B cell (primary cell): ENCODE measurements around the gene YTHDC1. TPM values are rescaled to one million over a fixed set of nuclear protein-coding genes. Genes with fewer than 3 reads are reported as not detected.
A peak's percentile ranks its signal among the peaks of the same experiment; 100 is the strongest.

Experiments
- ATAC-seq: fragments of 200-7000 bp; cut with Tn5 transposase; one replicate; pipeline ENCODE4 v1.10.0; 2021; ENCODE audit warnings: low read depth, mild to moderate bottlenecking, moderate number of reproducible peaks, moderate library complexity
- CTCF ChIA-PET: fragments of 350-600 bp; sonication (Branson Sonifier 250); formaldehyde crosslinking; loops from one replicate; lab custom pipeline; 2021; ENCODE audit warnings: antibody characterized with exemption, inconsistent platforms; lab: Charles Lee
- POLR2A ChIA-PET: fragments of 350-600 bp; sonication (Branson Sonifier 250); formaldehyde crosslinking; loops from one replicate; lab custom pipeline; 2021; ENCODE audit warnings: antibody characterized with exemption; lab: Charles Lee
- DNase-seq: peaks from one replicate; pipeline ENCODE4 v3.0.0; 2013
- H2AFZ ChIP-seq: 2 replicates; pipeline ENCODE4 v1.6.1; 2012; ENCODE audit warnings: mild to moderate bottlenecking, low read depth, low read length; ENCODE audit not compliant: insufficient read depth, poor library complexity, severe bottlenecking
- H3K27ac ChIP-seq, 2 donors: 1 replicate in 1 of 2; 2 replicates in 1 of 2; pipeline ENCODE4 v1.5.1; 2012 to 2013; ENCODE audit warnings: low read length in 2 of 2, mild to moderate bottlenecking in 2 of 2, moderate library complexity in 1 of 2
- H3K27me3 ChIP-seq, 4 experiments: fragments of 200-600 bp in 1 of 4; sonication (generic) in 1 of 4; replicated peaks in 1 of 4; 1 replicate in 2 of 4; 2 replicates in 2 of 4; pipeline versions ENCODE4 v1.6.1 to v1.7.0; 2013 to 2016; ENCODE audit warnings: low read length in 3 of 4, mild to moderate bottlenecking in 2 of 4, mixed read lengths in 1 of 4, moderate library complexity in 1 of 4; ENCODE audit not compliant: insufficient read depth in 4 of 4, control insufficient read depth in 3 of 4; ENCODE audit errors: control extremely low read depth in 1 of 4
- H3K36me3 ChIP-seq, 2 experiments: replicated peaks in 1 of 2; 1 replicate in 1 of 2; 2 replicates in 1 of 2; pipeline versions ENCODE4 v1.6.1 to v1.7.1; 2013; ENCODE audit warnings: low read length in 1 of 2; ENCODE audit not compliant: insufficient read depth in 2 of 2, control insufficient read depth in 1 of 2; ENCODE audit errors: control extremely low read depth in 1 of 2, extremely low read depth in 1 of 2
- H3K4me1 ChIP-seq, 2 donors: fragments of 200-600 bp in 1 of 2; sonication (generic) in 1 of 2; 1 replicate in 1 of 2; 2 replicates in 1 of 2; pipeline versions ENCODE4 v1.5.1 to v1.6.1; 2013 to 2017; ENCODE audit warnings: low read length in 2 of 2; ENCODE audit not compliant: control insufficient read depth in 2 of 2, insufficient read depth in 2 of 2
- H3K4me2 ChIP-seq: replicated peaks from 2 replicates; pipeline ENCODE3; 2012; ENCODE audit warnings: mild to moderate bottlenecking, low read depth, low read length; ENCODE audit not compliant: poor library complexity, severe bottlenecking
- H3K4me3 ChIP-seq, 5 experiments: fragments of 200-600 bp in 1 of 5; sonication (generic) in 1 of 5; 1 replicate in 3 of 5; 2 replicates in 2 of 5; pipeline versions ENCODE4 v1.5.1 to v1.7.0; 2011 to 2016; ENCODE audit warnings: low read length in 4 of 5, mild to moderate bottlenecking in 4 of 5, low read depth in 2 of 5, control low read depth in 1 of 5, moderate library complexity in 1 of 5; ENCODE audit not compliant: insufficient read depth in 1 of 5; ENCODE audit errors: control extremely low read depth in 1 of 5, extremely low read depth in 1 of 5
- H3K79me2 ChIP-seq: fragments of 200-600 bp; sonication (generic); one replicate; pipeline ENCODE4 v1.6.0; 2016; ENCODE audit warnings: low read length; ENCODE audit not compliant: control insufficient read depth, insufficient read depth
- H3K9ac ChIP-seq: fragments of 200-600 bp; sonication (generic); 2 replicates; pipeline ENCODE4 v1.6.1; 2017; ENCODE audit warnings: mild to moderate bottlenecking, low read length, moderate library complexity
- H3K9me3 ChIP-seq, 3 donors: one replicate each; pipeline versions ENCODE4 v1.6.1 to v1.7.1; 2013; ENCODE audit warnings: low read length in 2 of 3; ENCODE audit not compliant: control insufficient read depth in 2 of 3, insufficient read depth in 1 of 3; ENCODE audit errors: control extremely low read depth in 1 of 3
- H4K20me1 ChIP-seq: 2 replicates; pipeline ENCODE4 v1.6.0; 2012; ENCODE audit warnings: mild to moderate bottlenecking, low read length; ENCODE audit not compliant: insufficient read depth, control insufficient read depth, poor library complexity, severe bottlenecking
- H3K27ac Mint-ChIP-seq: one replicate; pipeline ENCODE4 v1.8.0; 2021; ENCODE audit warnings: mixed read lengths
- H3K27me3 Mint-ChIP-seq: one replicate; pipeline ENCODE4 v1.8.0; 2021; ENCODE audit warnings: mixed read lengths
- H3K4me1 Mint-ChIP-seq: one replicate; pipeline ENCODE4 v1.8.0; 2021; ENCODE audit warnings: mixed read lengths
- H3K4me3 Mint-ChIP-seq: one replicate; pipeline ENCODE4 v1.8.0; 2021; ENCODE audit warnings: mixed read lengths
- H3K9me3 Mint-ChIP-seq: one replicate; pipeline ENCODE4 v1.8.0; 2022; ENCODE audit warnings: mixed read lengths; ENCODE audit not compliant: insufficient read depth
- EZH2 ChIP-seq: IDR thresholded peaks from 2 replicates; pipeline ENCODE4 v1.6.1; 2012; ENCODE audit warnings: borderline replicate concordance, low read depth, mild to moderate bottlenecking, moderate library complexity, low read length; ENCODE audit not compliant: insufficient read depth, poor library complexity, severe bottlenecking
- WGBS: methylation state at CpG from one replicate; pipeline ENCODE4 v1.1.5; 2013; ENCODE audit warnings: missing lambda C conversion rate; ENCODE audit not compliant: insufficient coverage; 5-methylcytosine and 5-hydroxymethylcytosine counted together
- intact Hi-C: fragments of 100-400 bp; cut with micrococcal nuclease; formaldehyde crosslinking; loops from one replicate; pipeline ENCODE4 v1.10.0; 2022
- polyA plus RNA-seq: library from polyadenylated mRNA; depleted of rRNA; stranded (reverse); fragments of >200 nt; gene quantifications from 2 replicates; pipeline ENCODE4 v1.2.3, GENCODE V29; 2012
- total RNA-seq, 2 donors: library from RNA; stranded (reverse); fragments of 120-200 nt in 1 of 2; gene quantifications; 1 replicate in 1 of 2; 2 replicates in 1 of 2; pipeline versions ENCODE4 v1.2.3 to v1.2.4, GENCODE V29; 2013 to 2022
- TF ChIP-seq, protein P1 (sequence below): fragments of 200-600 bp; IDR thresholded peaks from one replicate; pipeline ENCODE4 v1.8.0; 2022; ENCODE audit warnings: antibody characterized with exemption, mild to moderate bottlenecking

The YTHDC1 gene
- total and polyA plus RNA-seq, 2 donors (not counting 1 experiment from before 2014, with no cell fraction given) = 26.9 to 179 TPM

DNA sequence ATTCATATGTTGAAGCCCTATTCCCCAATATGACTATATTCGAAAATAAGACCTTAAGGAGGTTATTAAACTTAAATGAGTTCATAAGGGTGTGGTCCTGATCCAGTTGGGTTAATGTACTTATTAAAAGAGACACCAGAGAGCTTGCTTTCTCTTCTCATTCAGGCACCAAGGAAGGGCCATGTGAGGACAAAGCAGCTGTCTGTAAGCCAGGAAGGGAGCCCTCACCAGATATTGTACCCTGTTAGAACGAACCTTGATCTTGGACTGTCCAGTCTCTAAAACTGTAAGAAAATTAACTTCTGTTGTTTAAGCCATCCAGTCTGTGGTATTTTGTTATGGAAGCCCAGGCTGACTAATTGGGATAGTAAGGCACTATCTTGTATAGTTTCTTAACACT is 9.1 kb upstream of the YTHDC1 start:
- peak overlapping the region; percentile 35 for H2AFZ ChIP-seq
- CTCF ChIA-PET = no interaction called here

DNA sequence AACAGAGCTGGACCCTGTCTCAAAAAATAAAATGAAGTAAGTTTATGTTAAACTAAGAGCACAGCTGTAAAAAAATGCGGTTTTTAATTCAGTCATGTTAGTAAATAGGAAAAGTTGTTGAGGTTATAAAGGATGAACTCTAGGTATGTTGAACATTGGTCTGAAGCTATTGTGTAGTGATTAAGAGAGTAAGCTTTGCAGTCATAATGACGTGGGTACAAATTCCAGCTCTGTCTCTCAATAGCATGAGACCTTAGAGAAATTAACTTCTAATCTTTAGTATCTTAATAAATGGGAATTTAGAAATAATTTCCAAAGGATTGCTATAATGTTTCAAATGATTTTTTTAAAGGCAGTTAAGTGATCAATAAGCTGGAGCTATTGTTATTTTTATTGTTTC is 2.9 kb upstream of the YTHDC1 start:
- Histone ChIP-seq H3K79me2 (peaks cover 20% of the 10 kb centered on the region), H3K36me3 (no peaks in the 10 kb centered on the region), H4K20me1 (peaks cover 12% of the 10 kb centered on the region), H3K27me3 (no peaks in the 10 kb centered on the region), H3K27ac (no peak overlapping the region), H3K4me2 (no peak overlapping the region), H3K9ac (no peak overlapping the region), H3K9me3 (peaks cover 0 to 1% (median 0%) of the 10 kb centered on the region in 3 donors), H3K4me3 (no peak overlapping the region), H3K4me1 (peaks cover 11% of the 10 kb centered on the region in 2 donors), H2AFZ (no peak overlapping the region)
- no peak for TF ChIP-seq EZH2
- TF ChIP-seq, protein P1, sequence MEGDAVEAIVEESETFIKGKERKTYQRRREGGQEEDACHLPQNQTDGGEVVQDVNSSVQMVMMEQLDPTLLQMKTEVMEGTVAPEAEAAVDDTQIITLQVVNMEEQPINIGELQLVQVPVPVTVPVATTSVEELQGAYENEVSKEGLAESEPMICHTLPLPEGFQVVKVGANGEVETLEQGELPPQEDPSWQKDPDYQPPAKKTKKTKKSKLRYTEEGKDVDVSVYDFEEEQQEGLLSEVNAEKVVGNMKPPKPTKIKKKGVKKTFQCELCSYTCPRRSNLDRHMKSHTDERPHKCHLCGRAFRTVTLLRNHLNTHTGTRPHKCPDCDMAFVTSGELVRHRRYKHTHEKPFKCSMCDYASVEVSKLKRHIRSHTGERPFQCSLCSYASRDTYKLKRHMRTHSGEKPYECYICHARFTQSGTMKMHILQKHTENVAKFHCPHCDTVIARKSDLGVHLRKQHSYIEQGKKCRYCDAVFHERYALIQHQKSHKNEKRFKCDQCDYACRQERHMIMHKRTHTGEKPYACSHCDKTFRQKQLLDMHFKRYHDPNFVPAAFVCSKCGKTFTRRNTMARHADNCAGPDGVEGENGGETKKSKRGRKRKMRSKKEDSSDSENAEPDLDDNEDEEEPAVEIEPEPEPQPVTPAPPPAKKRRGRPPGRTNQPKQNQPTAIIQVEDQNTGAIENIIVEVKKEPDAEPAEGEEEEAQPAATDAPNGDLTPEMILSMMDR = no peak
- intact Hi-C loops = no loop called here
- H3K4me3 Mint-ChIP-seq = no peak overlapping the region
- no peak overlapping the region for H3K27ac Mint-ChIP-seq
- no peak for ATAC-seq
- DNase-seq = no peak
- H3K27me3 Mint-ChIP-seq = peaks cover 3% of the 10 kb centered on the region
- H3K4me1 Mint-ChIP-seq = peaks cover 14% of the 10 kb centered on the region
- no peaks in the 10 kb centered on the region for H3K9me3 Mint-ChIP-seq
- ChIA-PET CTCF (interaction anchor here (1.0 kb wide), 2 partner anchors 11 to 23 kb away, joined by 3 to 5 read pairs; no protein-coding TSS in a partner anchor), POLR2A (no interaction called here)
- 100% methylated on average over 1 of the region's 2 CpGs for WGBS

More for the DNA sequence above, 9.1 kb upstream of the YTHDC1 start:
- intact Hi-C loops = no loop called here
- 71% methylated on average over 1 of the region's 2 CpGs for WGBS
- H3K27ac ChIP-seq = no peak overlapping the region
- POLR2A ChIA-PET = no interaction called here
- DNase-seq = no peak
- no peak for ATAC-seq
- no peaks in the 10 kb centered on the region for H3K79me2 ChIP-seq
- H4K20me1 ChIP-seq = no peaks in the 10 kb centered on the region
- no peaks in the 10 kb centered on the region for H3K27me3 ChIP-seq
- TF ChIP-seq, protein P1 = no peak
- TF ChIP-seq EZH2 = no peak
- no peak overlapping the region for H3K27ac Mint-ChIP-seq
- H3K4me1 Mint-ChIP-seq = no peaks in the 10 kb centered on the region
- no peak overlapping the region for H3K4me2 ChIP-seq
- H3K27me3 Mint-ChIP-seq = peaks cover 15% of the 10 kb centered on the region
- no peak overlapping the region for H3K4me3 Mint-ChIP-seq
- H3K4me3 ChIP-seq = no peak overlapping the region
- H3K9me3 ChIP-seq = peaks cover 0 to 1% (median 0%) of the 10 kb centered on the region in 3 donors
- no peaks in the 10 kb centered on the region for H3K4me1 ChIP-seq
- H3K9me3 Mint-ChIP-seq = no peaks in the 10 kb centered on the region
- H3K36me3 ChIP-seq = no peaks in the 10 kb centered on the region
- no peak overlapping the region for H3K9ac ChIP-seq
